ENCODE results near the gene TRIM8. TPM values are rescaled to one million over a fixed set of nuclear protein-coding genes. Genes with fewer than 3 reads are reported as not detected.

TRIM8 gene
- total and polyA plus RNA-seq, 9 of the 15 experiments (the other 6 are each of a cell fraction or from before 2014, with no cell fraction given) = 1.7 to 26.0 (median 9.1) TPM

- CTCF ChIA-PET (ENCODE audit: low intra/inter-chr PET ratio) = no interaction called here
- DNase-seq (ENCODE audit: extremely low read depth in 1 of 4, low spot score in 3 of 4) = no peak
- H3K4me1 ChIP-seq (replicated peaks in 1 of 2; ENCODE audit: control insufficient read depth in 2 of 2, insufficient read depth in 2 of 2, low read length in 2 of 2) = peaks cover 3 to 22% of the 10 kb centered on the region in 2 experiments; a peak in 3 of 5 replicates
- no peak overlapping the region for H3K4me2 ChIP-seq (ENCODE audit: insufficient read depth, low read length)
- no peak for ATAC-seq
- H3K9me1 ChIP-seq (ENCODE audit: control insufficient read depth, insufficient read depth, low read length) = no peaks in the 10 kb centered on the region
- no peak overlapping the region for H3K4me3 ChIP-seq
- no peaks in the 10 kb centered on the region for H4K20me1 ChIP-seq (replicated peaks; ENCODE audit: control insufficient read depth, insufficient read depth, low read length)
- 83% methylated on average over 2 of the region's 6 CpGs for WGBS (ENCODE audit: insufficient coverage, low coverage, missing lambda C conversion rate)
- no TSS peak for BruUV-seq (replicated peaks)
- no peak overlapping the region for H2AFZ ChIP-seq (ENCODE audit: low read depth, low read length)
- TF ChIP-seq POLR2AphosphoS2 (IDR thresholded peaks at IDR 0.05; ENCODE audit: low read length) = no peak
- no peak for TF ChIP-seq E2F4 (CRISPR knock-in tag; IDR thresholded peaks at IDR 0.05; ENCODE audit: low read depth)
- no peak for TF ChIP-seq PTRF (tag; IDR thresholded peaks at IDR 0.05)
- TF ChIP-seq HMGXB4 (CRISPR knock-in tag; IDR thresholded peaks at IDR 0.05) = no peak
- TF ChIP-seq SMARCA4 (IDR thresholded peaks at IDR 0.05) = no peak
- no peak for TF ChIP-seq HDAC2 (IDR thresholded peaks at IDR 0.05)
- no peak for TF ChIP-seq ZNF197 (CRISPR knock-in tag; IDR thresholded peaks at IDR 0.05; ENCODE audit: low read depth)
- no peak for TF ChIP-seq NCOR1 (IDR thresholded peaks at IDR 0.05)
- TF ChIP-seq ELF2 (CRISPR knock-in tag; IDR thresholded peaks at IDR 0.05) = no peak
- no peak for TF ChIP-seq CEBPG (CRISPR knock-in tag; IDR thresholded peaks at IDR 0.05)
- no peak for TF ChIP-seq CEBPG (tag; conservative IDR thresholded peaks at IDR 0.05 in 1 of 2, IDR thresholded peaks at IDR 0.05 in 1 of 2)
- TF ChIP-seq PTBP1 (IDR thresholded peaks at IDR 0.05; ENCODE audit: low read depth, low read length) = no peak
- TF ChIP-seq ZNF76 (CRISPR knock-in tag; IDR thresholded peaks at IDR 0.05; ENCODE audit: borderline replicate concordance) = no peak
- no peaks in the 10 kb centered on the region for H3K79me2 ChIP-seq (ENCODE audit: control insufficient read depth, insufficient read depth, low read length)
- no peak overlapping the region for H3K9ac ChIP-seq (ENCODE audit: insufficient read depth in 1 of 2, low read depth in 2 of 2, low read length in 2 of 2)
- intact Hi-C loops (cut with micrococcal nuclease) = no loop called here
- POLR2A ChIA-PET = interaction anchor here (1.3 to 7.3 kb wide), 2 partner anchors 13 to 15 kb away, joined by 5 to 60 read pairs; partner anchors contain the start of gene TRIM8
- peaks cover 18% of the 10 kb centered on the region; the same call in 1 of the 3 replicates for H3K36me3 ChIP-seq (ENCODE audit: control insufficient read depth, insufficient read depth, low read length)
- no peaks in the 10 kb centered on the region for H3K9me3 ChIP-seq (replicated peaks; ENCODE audit: control insufficient read depth, insufficient read depth, low read depth, low read length)
- FAIRE-seq = no peak
- H3K27ac ChIP-seq (ENCODE audit: extremely low read depth, low read depth, low read length) = no peak overlapping the region
- H3K27me3 ChIP-seq (ENCODE audit: control insufficient read depth in 2 of 2, insufficient read depth in 2 of 2, low read length in 2 of 2) = no peaks in the 10 kb centered on the region
- in situ Hi-C loops (cut with MboI) = no loop called here
These were observed 17.4 kb downstream of the TRIM8 start for GRCh38 chr10:102661658-102662028.
